ACC112 (cell line): ENCODE data around the gene PCDHAC2.

Experiments used
- H2AFZ ChIP-seq: fragments of 200-600 bp; sonication (generic); one replicate; pipeline ENCODE4 v1.6.0; 2017; ENCODE audit warnings: antibody characterized with exemption, low read length; ENCODE audit not compliant: unreplicated experiment
- H3K27ac ChIP-seq: fragments of 200-600 bp; sonication (generic); 2 replicates; pipeline ENCODE4 v1.5.1; 2014; ENCODE audit warnings: low read depth, mild to moderate bottlenecking, antibody characterized with exemption, low read length, moderate library complexity
- H3K27me3 ChIP-seq: fragments of 200-600 bp; sonication (generic); 2 replicates; pipeline ENCODE4 v1.6.1; 2014; ENCODE audit warnings: mild to moderate bottlenecking, antibody characterized with exemption, low read length, moderate library complexity, mixed read lengths; ENCODE audit not compliant: insufficient read depth
- H3K36me3 ChIP-seq: fragments of 200-600 bp; sonication (generic); 2 replicates; pipeline ENCODE4 v1.6.1; 2016; ENCODE audit warnings: mild to moderate bottlenecking, antibody characterized with exemption, low read length, moderate library complexity, mixed read lengths; ENCODE audit not compliant: insufficient read depth
- H3K4me1 ChIP-seq: fragments of 200-600 bp; sonication (generic); one replicate; pipeline ENCODE4 v1.6.1; 2016; ENCODE audit warnings: low read length, mixed read lengths; ENCODE audit not compliant: insufficient read depth, unreplicated experiment, control insufficient read depth
- H3K4me3 ChIP-seq: fragments of 200-600 bp; sonication (generic); 2 replicates; pipeline ENCODE4 v1.5.1; 2014; ENCODE audit warnings: mild to moderate bottlenecking, low read depth, low read length
- H3K79me2 ChIP-seq: fragments of 200-600 bp; sonication (generic); one replicate; pipeline ENCODE4 v1.6.0; 2016; ENCODE audit warnings: low read length; ENCODE audit not compliant: control insufficient read depth, unreplicated experiment, insufficient read depth

PCDHAC2 gene

GRCh38 chr5:140988100-140988499, 21.8 kb downstream of the PCDHAC2 start:
- Histone ChIP-seq H3K79me2 (no peaks in the 10 kb centered on the region), H3K4me1 (no peaks in the 10 kb centered on the region), H3K36me3 (no peaks in the 10 kb centered on the region), H3K27me3 (no peaks in the 10 kb centered on the region), H3K4me3 (no peak overlapping the region), H2AFZ (no peak overlapping the region), H3K27ac (no peak overlapping the region)

- H3K4me1 ChIP-seq = no peaks in the 10 kb centered on the region
- no peak overlapping the region for H3K4me3 ChIP-seq
- no peaks in the 10 kb centered on the region for H3K79me2 ChIP-seq
- H3K36me3 ChIP-seq = no peaks in the 10 kb centered on the region
- no peak overlapping the region for H3K27ac ChIP-seq
- H3K27me3 ChIP-seq = no peaks in the 10 kb centered on the region
- H2AFZ ChIP-seq = no peak overlapping the region
Observed at GRCh38 chr5:140988608-140989007, 22.3 kb downstream of the PCDHAC2 start.

- Histone ChIP-seq H3K27ac (no peak overlapping the region), H3K36me3 (no peaks in the 10 kb centered on the region), H3K27me3 (no peaks in the 10 kb centered on the region), H3K4me3 (no peak overlapping the region), H3K79me2 (no peaks in the 10 kb centered on the region), H3K4me1 (no peaks in the 10 kb centered on the region), H2AFZ (no peak overlapping the region)
Observed at GRCh38 chr5:140989254-140990020, 23.2 kb downstream of the PCDHAC2 start.

- Histone ChIP-seq H3K4me1 (no peaks in the 10 kb centered on the region), H3K79me2 (no peaks in the 10 kb centered on the region), H2AFZ (no peak overlapping the region), H3K27ac (no peak overlapping the region), H3K36me3 (no peaks in the 10 kb centered on the region), H3K4me3 (no peak overlapping the region), H3K27me3 (no peaks in the 10 kb centered on the region)
Observed at GRCh38 chr5:140992828-140993227, 26.6 kb downstream of the PCDHAC2 start.

- Histone ChIP-seq H3K4me1 (no peaks in the 10 kb centered on the region), H3K79me2 (no peaks in the 10 kb centered on the region), H3K27me3 (0 out of 2 replicates have a peak, but pooled peaks cover under 1% of the 10 kb centered on the region), H3K27ac (no peak overlapping the region), H2AFZ (no peak overlapping the region), H3K36me3 (no peaks in the 10 kb centered on the region), H3K4me3 (no peak overlapping the region)
Observed at GRCh38 chr5:140996060-140996459, 29.8 kb downstream of the PCDHAC2 start.

- Histone ChIP-seq H3K27ac (no peak overlapping the region), H3K4me1 (no peaks in the 10 kb centered on the region), H3K79me2 (no peaks in the 10 kb centered on the region), H3K36me3 (no peaks in the 10 kb centered on the region), H3K27me3 (0 out of 2 replicates have a peak, but pooled peaks cover 11% of the 10 kb centered on the region), H2AFZ (no peak overlapping the region), H3K4me3 (no peak overlapping the region)
Observed at GRCh38 chr5:140998921-140999410, 32.7 kb downstream of the PCDHAC2 start.

- H3K27me3 ChIP-seq = 0 out of 2 replicates have a peak, but pooled peaks cover 11% of the 10 kb centered on the region
- no peak overlapping the region for H3K4me3 ChIP-seq
Observed at GRCh38 chr5:141001446-141001843, 35.2 kb downstream of the PCDHAC2 start.

GRCh38 chr5:141001844-141002604, 35.7 kb downstream of the PCDHAC2 start:
- H3K27me3 ChIP-seq = 0 out of 2 replicates have a peak, but pooled peaks cover 11% of the 10 kb centered on the region
- no peaks in the 10 kb centered on the region for H3K79me2 ChIP-seq
- no peak overlapping the region for H3K4me3 ChIP-seq
- no peaks in the 10 kb centered on the region for H3K36me3 ChIP-seq
- H2AFZ ChIP-seq = no peak overlapping the region
- no peaks in the 10 kb centered on the region for H3K4me1 ChIP-seq
- no peak overlapping the region for H3K27ac ChIP-seq

More at GRCh38 chr5:141001446-141001843, 35.2 kb downstream of the PCDHAC2 start:
- Histone ChIP-seq H2AFZ (no peak overlapping the region), H3K4me1 (no peaks in the 10 kb centered on the region), H3K79me2 (no peaks in the 10 kb centered on the region), H3K36me3 (no peaks in the 10 kb centered on the region), H3K27ac (no peak overlapping the region)

GRCh38 chr5:141002605-141002965, 36.3 kb downstream of the PCDHAC2 start:
- no peaks in the 10 kb centered on the region for H3K36me3 ChIP-seq
- no peak overlapping the region for H2AFZ ChIP-seq
- H3K79me2 ChIP-seq = no peaks in the 10 kb centered on the region
- 0 out of 2 replicates have a peak, but pooled peaks cover 11% of the 10 kb centered on the region for H3K27me3 ChIP-seq
- H3K4me3 ChIP-seq = no peak overlapping the region
- no peaks in the 10 kb centered on the region for H3K4me1 ChIP-seq
- H3K27ac ChIP-seq = no peak overlapping the region

- Histone ChIP-seq H3K27me3 (0 out of 2 replicates have a peak, but pooled peaks cover 11% of the 10 kb centered on the region), H3K79me2 (no peaks in the 10 kb centered on the region), H3K4me1 (no peaks in the 10 kb centered on the region), H2AFZ (no peak overlapping the region), H3K4me3 (no peak overlapping the region), H3K36me3 (no peaks in the 10 kb centered on the region), H3K27ac (no peak overlapping the region)
Observed at GRCh38 chr5:141003031-141003430, 36.8 kb downstream of the PCDHAC2 start.
